Mammary epithelial cell (primary cell): Measurements from ENCODE around the gene LBH.

ENCODE experiments used
- CTCF ChIP-seq, 2 donors: IDR thresholded peaks in 1 of 2; conservative IDR thresholded peaks in 1 of 2; 2 replicates each; pipeline ENCODE4 v1.5.1; 2011 to 2012; ENCODE audit warnings: inconsistent platforms in 2 of 2, low read length in 2 of 2, mild to moderate bottlenecking in 2 of 2, control low read depth in 1 of 2, low read depth in 1 of 2; ENCODE audit not compliant: insufficient read depth in 1 of 2; ENCODE audit errors: extremely low read depth in 1 of 2
- EZH2 ChIP-seq: IDR thresholded peaks from 2 replicates; pipeline ENCODE4 v1.6.1; 2012; ENCODE audit warnings: low read length, inconsistent platforms, borderline replicate concordance

GRCh38 chr2:30277582-30277981 is 46.2 kb downstream of the LBH start:
- no peak for TF ChIP-seq CTCF (conservative IDR thresholded peaks at IDR 0.05 in 1 of 2, IDR thresholded peaks at IDR 0.05 in 1 of 2; ENCODE audit: extremely low read depth in 1 of 2, insufficient read depth in 1 of 2, low read depth in 1 of 2, low read length in 2 of 2)
- TF ChIP-seq EZH2, result no peak
